C4-2B (cell line): ENCODE measurements around the gene SGCG.

Experiments
- ZFX ChIP-seq: fragments of 450-650 bp; IDR thresholded peaks from 2 replicates; pipeline ENCODE4 v1.6.1; 2017
- TF ChIP-seq, protein P1 (sequence below): fragments of 450-650 bp; conservative IDR thresholded peaks from 2 replicates; pipeline ENCODE4 v1.5.1; 2017; ENCODE audit warnings: mild to moderate bottlenecking

DNA sequence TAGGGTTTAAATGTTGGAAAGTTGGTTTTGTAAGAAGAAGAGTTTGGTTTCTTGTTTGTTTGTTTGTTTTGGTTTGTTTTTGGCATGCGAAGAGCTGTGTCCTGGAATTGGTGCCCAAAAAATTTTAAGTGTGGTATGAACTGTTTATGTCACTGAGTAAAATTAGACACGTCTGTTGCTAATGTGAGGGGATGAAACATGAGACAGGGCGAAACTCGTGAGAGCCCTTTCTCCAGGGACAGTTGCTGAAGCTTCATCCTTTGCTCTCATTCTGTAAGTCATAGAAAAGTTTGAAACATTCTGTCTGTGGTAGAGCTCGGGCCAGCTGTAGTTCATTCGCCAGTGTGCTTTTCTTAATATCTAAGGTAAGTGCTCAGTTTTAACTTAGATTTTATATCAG lies at the start of gene SGCG:
- TF ChIP-seq, protein P1, sequence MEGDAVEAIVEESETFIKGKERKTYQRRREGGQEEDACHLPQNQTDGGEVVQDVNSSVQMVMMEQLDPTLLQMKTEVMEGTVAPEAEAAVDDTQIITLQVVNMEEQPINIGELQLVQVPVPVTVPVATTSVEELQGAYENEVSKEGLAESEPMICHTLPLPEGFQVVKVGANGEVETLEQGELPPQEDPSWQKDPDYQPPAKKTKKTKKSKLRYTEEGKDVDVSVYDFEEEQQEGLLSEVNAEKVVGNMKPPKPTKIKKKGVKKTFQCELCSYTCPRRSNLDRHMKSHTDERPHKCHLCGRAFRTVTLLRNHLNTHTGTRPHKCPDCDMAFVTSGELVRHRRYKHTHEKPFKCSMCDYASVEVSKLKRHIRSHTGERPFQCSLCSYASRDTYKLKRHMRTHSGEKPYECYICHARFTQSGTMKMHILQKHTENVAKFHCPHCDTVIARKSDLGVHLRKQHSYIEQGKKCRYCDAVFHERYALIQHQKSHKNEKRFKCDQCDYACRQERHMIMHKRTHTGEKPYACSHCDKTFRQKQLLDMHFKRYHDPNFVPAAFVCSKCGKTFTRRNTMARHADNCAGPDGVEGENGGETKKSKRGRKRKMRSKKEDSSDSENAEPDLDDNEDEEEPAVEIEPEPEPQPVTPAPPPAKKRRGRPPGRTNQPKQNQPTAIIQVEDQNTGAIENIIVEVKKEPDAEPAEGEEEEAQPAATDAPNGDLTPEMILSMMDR = no peak
- TF ChIP-seq ZFX = no peak
